Ishikawa (cell line): ENCODE measurements around the gene PLBD1.

Experiments
- CEBPB ChIP-seq: IDR thresholded peaks from 2 replicates; pipeline ENCODE4 v1.6.1; 2012
- CREB1 ChIP-seq: IDR thresholded peaks from 2 replicates; pipeline ENCODE4 v1.6.1; 2012; ENCODE audit warnings: low read depth
- EGR1 ChIP-seq: IDR thresholded peaks from 2 replicates; pipeline ENCODE4 v1.6.1; 2012
- EP300 ChIP-seq: IDR thresholded peaks from 2 replicates; pipeline ENCODE4 v1.6.1; 2012; ENCODE audit warnings: borderline replicate concordance
- FOXM1 ChIP-seq: IDR thresholded peaks from 2 replicates; pipeline ENCODE4 v1.6.1; 2012; ENCODE audit warnings: low read depth, borderline replicate concordance
- MAX ChIP-seq: IDR thresholded peaks from 2 replicates; pipeline ENCODE4 v1.6.1; 2012
- NFIC ChIP-seq: IDR thresholded peaks from 2 replicates; pipeline ENCODE4 v1.6.1; 2012
- RAD21 ChIP-seq: IDR thresholded peaks from 2 replicates; pipeline ENCODE4 v1.6.1; 2012; ENCODE audit warnings: low read depth
- REST ChIP-seq: IDR thresholded peaks from 2 replicates; pipeline ENCODE4 v1.6.1; 2012; ENCODE audit warnings: low read depth, mild to moderate bottlenecking
- TAF1 ChIP-seq: IDR thresholded peaks from 2 replicates; pipeline ENCODE4 v1.6.1; 2012; ENCODE audit warnings: low read depth, mild to moderate bottlenecking
- TCF12 ChIP-seq: IDR thresholded peaks from 2 replicates; pipeline ENCODE4 v1.6.1; 2012; ENCODE audit warnings: low read depth
- TEAD4 ChIP-seq: IDR thresholded peaks from 2 replicates; pipeline ENCODE4 v1.6.1; 2012
- USF1 ChIP-seq: IDR thresholded peaks from 2 replicates; pipeline ENCODE4 v1.6.1; 2012
- YY1 ChIP-seq: IDR thresholded peaks from 2 replicates; pipeline ENCODE4 v1.6.1; 2012; ENCODE audit warnings: low read depth
- ZBTB7A ChIP-seq: IDR thresholded peaks from 2 replicates; pipeline ENCODE4 v1.6.1; 2012; ENCODE audit warnings: low read depth

PLBD1 gene

GRCh38 chr12:14571779-14572178, 4.1 kb upstream of the PLBD1 start:
- TF ChIP-seq RAD21 = no peak
- TF ChIP-seq TEAD4 = no peak
- TF ChIP-seq CEBPB = peak; percentile 91
- no peak for TF ChIP-seq YY1
- no peak for TF ChIP-seq TAF1
- TF ChIP-seq MAX = no peak
- TF ChIP-seq ZBTB7A = no peak

- TF ChIP-seq FOXM1 (no peak), REST (no peak)
Measured at GRCh38 chr12:14570231-14570630, 2.5 kb upstream of the PLBD1 start.

GRCh38 chr12:14564336-14564959, 3.2 kb downstream of the PLBD1 start:
- TF ChIP-seq USF1 (no peak), TAF1 (no peak), MAX (no peak), FOXM1 (no peak), EGR1 (no peak), NFIC (no peak), RAD21 (no peak), REST (no peak), CEBPB (no peak), TEAD4 (no peak), TCF12 (no peak), ZBTB7A (no peak), YY1 (no peak), EP300 (no peak), CREB1 (no peak)

GRCh38 chr12:14563046-14563445, 4.6 kb downstream of the PLBD1 start:
- no peak for TF ChIP-seq TAF1
- no peak for TF ChIP-seq EP300
- no peak for TF ChIP-seq EGR1

- no peak for TF ChIP-seq MAX
- no peak for TF ChIP-seq RAD21
- no peak for TF ChIP-seq USF1
Measured at GRCh38 chr12:14562279-14562678, 5.4 kb downstream of the PLBD1 start.

- TF ChIP-seq REST (no peak), TAF1 (no peak), RAD21 (no peak), EGR1 (no peak), FOXM1 (no peak), ZBTB7A (no peak), CEBPB (no peak), TEAD4 (no peak), USF1 (no peak), CREB1 (no peak), EP300 (no peak), TCF12 (no peak), NFIC (no peak), YY1 (no peak), MAX (no peak)
Measured at GRCh38 chr12:14561677-14562238, 5.9 kb downstream of the PLBD1 start.
